KMS-11 (cell line): Measurements from ENCODE around the gene MYT1.

Source experiments
- H2AFZ ChIP-seq: fragments of 200-600 bp; sonication (generic); 2 replicates; pipeline ENCODE4 v1.6.1; 2016; ENCODE audit warnings: antibody characterized with exemption, mixed run types, low read depth
- H3K27ac ChIP-seq: fragments of 200-600 bp; sonication (generic); 2 replicates; pipeline ENCODE4 v1.6.1; 2016; ENCODE audit warnings: mild to moderate bottlenecking, mixed run types
- H3K27me3 ChIP-seq: fragments of 200-600 bp; sonication (generic); 2 replicates; pipeline ENCODE4 v1.6.1; 2017; ENCODE audit warnings: mild to moderate bottlenecking, low read depth, mixed run types, moderate library complexity; ENCODE audit not compliant: insufficient read depth
- H3K36me3 ChIP-seq: fragments of 200-600 bp; sonication (generic); 2 replicates; pipeline ENCODE4 v1.6.1; 2017; ENCODE audit warnings: mild to moderate bottlenecking, mixed run types; ENCODE audit not compliant: insufficient read depth
- H3K4me1 ChIP-seq: fragments of 200-600 bp; sonication (generic); 2 replicates; pipeline ENCODE4 v1.6.1; 2016; ENCODE audit warnings: mild to moderate bottlenecking, low read depth, mixed run types; ENCODE audit not compliant: poor library complexity, severe bottlenecking
- H3K4me2 ChIP-seq: fragments of 200-600 bp; sonication (generic); 2 replicates; pipeline ENCODE4 v1.7.0; 2016; ENCODE audit warnings: mild to moderate bottlenecking, mixed run types
- H3K4me3 ChIP-seq: fragments of 200-600 bp; sonication (generic); IDR thresholded peaks from 2 replicates; pipeline ENCODE4 v1.6.1; 2017; ENCODE audit warnings: low read depth, low read length, mixed read lengths; ENCODE audit not compliant: insufficient read depth
- H3K79me2 ChIP-seq: fragments of 200-600 bp; sonication (generic); 2 replicates; pipeline ENCODE4 v1.6.1; 2016; ENCODE audit warnings: low read depth, mixed run types; ENCODE audit not compliant: insufficient read depth
- H3K9ac ChIP-seq: fragments of 200-600 bp; sonication (generic); 2 replicates; pipeline ENCODE4 v1.6.1; 2016; ENCODE audit warnings: mild to moderate bottlenecking, mixed run types
- H4K20me1 ChIP-seq: fragments of 200-600 bp; sonication (generic); 2 replicates; pipeline ENCODE4 v1.6.1; 2016; ENCODE audit warnings: mild to moderate bottlenecking, mixed run types; ENCODE audit not compliant: insufficient read depth
- CTCF ChIP-seq: fragments of 200-600 bp; sonication (generic); conservative IDR thresholded peaks from 2 replicates; pipeline ENCODE4 v1.6.1; 2017; ENCODE audit warnings: low read depth, mild to moderate bottlenecking, antibody characterized with exemption, low read length, moderate library complexity, mixed read lengths

Gene MYT1

GRCh38 chr20:64182146-64182865 is 18.1 kb downstream of the MYT1 start:
- H3K4me1 ChIP-seq: no peaks in the 10 kb centered on the region
- TF ChIP-seq CTCF: no peak
- no peak overlapping the region for H3K4me2 ChIP-seq
- H3K79me2 ChIP-seq: no peaks in the 10 kb centered on the region
- H3K36me3 ChIP-seq: no peaks in the 10 kb centered on the region
- H2AFZ ChIP-seq: no peak overlapping the region
- no peak overlapping the region for H3K27ac ChIP-seq
- H3K4me3 ChIP-seq: no peak overlapping the region
- H3K27me3 ChIP-seq: peaks cover 93% of the 10 kb centered on the region
- H3K9ac ChIP-seq: no peak overlapping the region
- H4K20me1 ChIP-seq: no peaks in the 10 kb centered on the region

- H3K27me3 ChIP-seq: peaks cover 97% of the 10 kb centered on the region
- TF ChIP-seq CTCF: no peak
- H3K27ac ChIP-seq: no peak overlapping the region
- no peaks in the 10 kb centered on the region for H3K79me2 ChIP-seq
- H4K20me1 ChIP-seq: no peaks in the 10 kb centered on the region
- H2AFZ ChIP-seq: no peak overlapping the region
- no peaks in the 10 kb centered on the region for H3K36me3 ChIP-seq
- H3K4me2 ChIP-seq: no peak overlapping the region
- no peak overlapping the region for H3K9ac ChIP-seq
- no peak overlapping the region for H3K4me3 ChIP-seq
- no peaks in the 10 kb centered on the region for H3K4me1 ChIP-seq
These were observed 19.1 kb downstream of the MYT1 start for GRCh38 chr20:64183313-64183712.

- Histone ChIP-seq H3K4me3 (no peak overlapping the region), H3K79me2 (no peaks in the 10 kb centered on the region), H3K36me3 (no peaks in the 10 kb centered on the region), H4K20me1 (no peaks in the 10 kb centered on the region), H3K27ac (no peak overlapping the region), H3K4me1 (no peaks in the 10 kb centered on the region), H2AFZ (no peak overlapping the region), H3K27me3 (peaks cover 100% of the 10 kb centered on the region), H3K9ac (no peak overlapping the region), H3K4me2 (no peak overlapping the region)
- no peak for TF ChIP-seq CTCF
These were observed 20.5 kb downstream of the MYT1 start for GRCh38 chr20:64184795-64185194.

GRCh38 chr20:64185276-64185900 is 21.1 kb downstream of the MYT1 start:
- Histone ChIP-seq H3K4me3 (no peak overlapping the region), H3K4me1 (no peaks in the 10 kb centered on the region), H3K36me3 (no peaks in the 10 kb centered on the region), H4K20me1 (no peaks in the 10 kb centered on the region), H3K27ac (no peak overlapping the region), H3K27me3 (peaks cover 100% of the 10 kb centered on the region), H3K9ac (no peak overlapping the region), H2AFZ (no peak overlapping the region), H3K79me2 (no peaks in the 10 kb centered on the region), H3K4me2 (no peak overlapping the region)
- TF ChIP-seq CTCF: no peak
